RCC 7860 (cell line): Measurements from ENCODE around the gene KRT40.
A peak's percentile ranks its signal among the peaks of the same experiment; 100 is the strongest.

Source experiments
- DNase-seq: peaks from one replicate; pipeline ENCODE4 v3.0.0-alpha.2; 2015; ENCODE audit warnings: low spot score
- FAIRE-seq: peaks from 2 replicates; lab custom pipeline; 2012; peaks lifted over from hg19 to GRCh38; lab: Jason Lieb, UNC

KRT40 gene

GRCh38 chr17:40956401-40957254, 27.5 kb downstream of the KRT40 start:
- FAIRE-seq (no peak), DNase-seq (peak; percentile 60)

- FAIRE-seq: no peak
- DNase-seq: no peak
These were observed 30.2 kb downstream of the KRT40 start for GRCh38 chr17:40953881-40954280.

- DNase-seq: no peak
These were observed 31.5 kb downstream of the KRT40 start for GRCh38 chr17:40952661-40953060.

GRCh38 chr17:40952154-40952553, 32.0 kb downstream of the KRT40 start:
- no peak for DNase-seq
- no peak for FAIRE-seq

More at GRCh38 chr17:40952661-40953060, 31.5 kb downstream of the KRT40 start:
- no peak for FAIRE-seq

- no peak for FAIRE-seq
These were observed 33.0 kb downstream of the KRT40 start for GRCh38 chr17:40951011-40951622.

GRCh38 chr17:40950176-40950575, 34.0 kb downstream of the KRT40 start:
- DNase-seq (no peak), FAIRE-seq (no peak)

More at GRCh38 chr17:40951011-40951622, 33.0 kb downstream of the KRT40 start:
- DNase-seq: no peak

- FAIRE-seq (no peak), DNase-seq (no peak)
These were observed 34.7 kb downstream of the KRT40 start for GRCh38 chr17:40949418-40949817.

- no peak for DNase-seq
- FAIRE-seq: no peak
These were observed 36.2 kb downstream of the KRT40 start for GRCh38 chr17:40947929-40948328.

GRCh38 chr17:40945414-40945813, 38.7 kb downstream of the KRT40 start:
- no peak for DNase-seq
- no peak for FAIRE-seq

GRCh38 chr17:40944531-40944930, 39.6 kb downstream of the KRT40 start:
- DNase-seq (no peak), FAIRE-seq (no peak)

GRCh38 chr17:40942553-40942952, 41.6 kb downstream of the KRT40 start:
- FAIRE-seq (no peak), DNase-seq (no peak)

GRCh38 chr17:40940266-40940665, 43.9 kb downstream of the KRT40 start:
- DNase-seq (no peak), FAIRE-seq (no peak)

GRCh38 chr17:40938981-40939380, 45.1 kb downstream of the KRT40 start:
- FAIRE-seq (no peak), DNase-seq (no peak)

- no peak for DNase-seq
- no peak for FAIRE-seq
These were observed 46.7 kb downstream of the KRT40 start, which contains the start of gene KRT23 for GRCh38 chr17:40937384-40937819. Gene KRT23, minus strand, starts transcription at chr17:40937646. Its CDS starts 1,043 bp downstream, at chr17:40936603.

- DNase-seq: no peak
- no peak for FAIRE-seq
These were observed 47.1 kb downstream of the KRT40 start for GRCh38 chr17:40936976-40937375.

GRCh38 chr17:40936437-40936971, 47.6 kb downstream of the KRT40 start:
- FAIRE-seq: no peak
- DNase-seq: no peak

- no peak for DNase-seq
- no peak for FAIRE-seq
These were observed 48.5 kb downstream of the KRT40 start for GRCh38 chr17:40935624-40936023.

- FAIRE-seq (no peak), DNase-seq (peak; percentile 54)
These were observed 51.5 kb downstream of the KRT40 start for GRCh38 chr17:40932608-40933007.

- FAIRE-seq (no peak), DNase-seq (no peak)
These were observed 52.8 kb downstream of the KRT40 start for GRCh38 chr17:40931311-40931710.
